HG03378 (cell line): ENCODE results near the gene ZNF582.
"Not testable (repeated sequence)": the region's sequence is repeated elsewhere in the genome, so short reads cannot be mapped to it uniquely, and the experiment has no call there.

Source experiments
- ATAC-seq: cut with Tn5 transposase; IDR thresholded peaks from one replicate; pipeline ENCODE4 v1.9.1; 2021; ENCODE audit warnings: mild to moderate bottlenecking, moderate library complexity; ENCODE audit not compliant: unreplicated experiment

ZNF582 gene

GRCh38 chr19:56355517-56355916 is 37.8 kb downstream of the ZNF582 start:
- no peak for ATAC-seq

- no peak for ATAC-seq
Observed at GRCh38 chr19:56351208-56351607, 42.1 kb downstream of the ZNF582 start.

- no peak for ATAC-seq
Observed at GRCh38 chr19:56350416-56351045, 42.8 kb downstream of the ZNF582 start.

DNA sequence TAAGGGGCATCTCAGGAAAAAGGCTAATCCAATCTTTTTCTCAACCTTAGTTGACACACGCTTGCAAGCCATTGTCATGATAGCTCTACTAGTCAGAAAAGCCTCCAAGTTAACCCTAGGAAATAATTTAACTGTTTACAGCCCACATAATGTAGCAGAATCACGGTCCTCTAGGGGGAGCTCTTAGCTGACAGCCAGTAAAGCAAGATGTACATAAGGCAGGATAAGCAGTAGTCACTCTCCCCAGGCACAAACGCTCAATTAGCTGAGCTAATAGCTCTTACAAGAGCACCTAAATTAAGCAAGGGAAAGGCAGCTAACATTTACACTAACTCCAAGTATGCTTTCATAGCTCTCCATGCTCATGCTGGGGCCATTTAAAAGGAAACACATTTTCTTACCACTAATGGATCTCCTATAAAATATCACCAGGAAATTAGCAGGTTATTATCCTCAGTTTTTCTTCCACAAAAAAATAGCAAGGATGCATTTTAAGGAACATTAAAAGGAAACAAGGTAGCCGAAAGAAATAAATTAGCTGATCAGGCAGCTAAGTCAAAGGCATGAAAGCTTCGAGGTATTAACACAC is 45.0 kb downstream of the ZNF582 start:
- no peak for ATAC-seq

DNA sequence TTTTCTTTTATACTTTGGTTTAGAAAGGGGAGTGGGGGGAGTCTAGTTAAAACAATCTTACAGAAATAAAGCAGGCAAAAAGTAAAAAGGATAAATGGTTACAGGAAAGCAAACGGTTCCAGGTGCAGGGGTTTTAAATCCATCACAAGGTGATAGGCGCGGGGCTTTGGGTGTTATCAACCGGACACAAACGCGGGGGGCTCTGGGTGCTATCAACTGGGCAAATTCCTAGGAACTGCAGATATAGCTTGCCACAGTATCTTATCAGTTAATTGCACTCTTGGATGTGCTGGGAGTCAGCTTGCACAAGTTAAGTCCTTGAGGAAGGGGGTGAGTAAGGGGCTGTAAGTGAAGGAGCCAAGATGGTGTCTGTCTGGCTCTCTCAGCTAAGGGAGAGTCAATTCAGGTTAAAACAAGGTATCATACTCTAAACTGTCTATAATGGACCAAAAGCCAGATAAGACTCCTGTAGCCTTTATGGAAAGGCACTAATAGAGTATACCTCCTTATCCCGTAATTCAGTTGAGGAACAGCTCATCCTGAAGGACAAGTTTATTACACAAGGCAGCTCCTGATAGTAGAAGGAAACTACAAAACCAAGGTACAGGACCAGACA is 46.1 kb downstream of the ZNF582 start:
- ATAC-seq, result no peak

GRCh38 chr19:56341948-56342347 is 51.4 kb downstream of the ZNF582 start:
- no peak for ATAC-seq

GRCh38 chr19:56339031-56339430 is 54.3 kb downstream of the ZNF582 start:
- ATAC-seq, result not testable (repeated sequence)

- not testable (repeated sequence) for ATAC-seq
Observed at GRCh38 chr19:56337077-56337476, 56.3 kb downstream of the ZNF582 start.

DNA sequence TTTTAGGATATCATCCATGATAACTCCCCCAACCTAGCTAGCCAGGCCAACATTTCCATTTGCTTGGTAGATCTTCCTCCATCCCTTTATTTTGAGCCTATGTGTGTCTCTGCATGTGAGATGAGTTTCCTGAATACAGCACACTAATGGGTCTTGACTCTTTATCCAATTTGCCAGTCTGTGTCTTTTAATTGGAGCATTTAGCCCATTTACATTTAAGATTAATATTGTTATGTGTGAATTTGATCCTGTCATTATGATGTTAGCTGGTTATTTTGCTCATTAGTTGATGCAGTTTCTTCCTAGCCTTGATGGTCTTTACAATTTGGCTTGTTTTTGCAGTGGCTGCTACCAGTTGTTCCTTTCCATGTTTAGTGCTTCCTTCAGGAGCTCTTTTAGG is 58.0 kb downstream of the ZNF582 start:
- ATAC-seq, result not testable (repeated sequence)

DNA sequence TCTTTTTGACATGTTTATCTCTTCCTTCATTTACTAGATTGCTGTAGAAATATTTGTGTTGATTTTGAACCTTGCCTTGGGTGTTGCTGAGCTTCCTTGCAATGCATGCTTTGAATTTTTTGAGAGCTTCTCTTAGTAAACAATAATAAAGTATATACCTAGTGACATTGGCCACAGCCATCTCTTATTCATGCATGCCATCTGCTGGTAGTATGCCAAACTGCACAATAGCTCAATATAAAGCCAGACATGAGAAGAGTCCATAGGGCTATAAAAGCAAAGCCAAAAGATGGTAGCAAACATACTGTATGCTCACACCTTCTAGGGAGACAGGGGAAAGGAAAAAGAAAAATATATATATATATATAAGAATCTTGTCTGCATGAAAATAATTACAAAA is 59.8 kb downstream of the ZNF582 start:
- ATAC-seq, result no peak
